HG03571 (cell line): ENCODE results near the gene SVIP.

Experiments used
- ATAC-seq: cut with Tn5 transposase; IDR thresholded peaks from one replicate; pipeline ENCODE4 v1.9.1; 2021; ENCODE audit not compliant: unreplicated experiment

Gene SVIP

GRCh38 chr11:22829231-22830081 is at the start of gene SVIP:
SVIP (minus strand) TSS chr11:22829801; CDS start chr11:22829748, 53 bp downstream.
- peak; percentile 96 for ATAC-seq

- ATAC-seq = no peak
Measured at GRCh38 chr11:22878604-22879003, 49.0 kb upstream of the SVIP start.

- no peak for ATAC-seq
Measured at GRCh38 chr11:22878039-22878438, 48.4 kb upstream of the SVIP start.

- ATAC-seq = peak; percentile 100
Measured at GRCh38 chr11:22875869-22876473, 46.4 kb upstream of the SVIP start.

- ATAC-seq = no peak
Measured at GRCh38 chr11:22869325-22869724, 39.7 kb upstream of the SVIP start.

GRCh38 chr11:22860241-22860640 is 30.6 kb upstream of the SVIP start, which contains the start of gene CCDC179:
CCDC179 (minus strand) TSS chr11:22860474; CDS start chr11:22860421, 53 bp downstream.
- ATAC-seq = no peak

- ATAC-seq = no peak
Measured at GRCh38 chr11:22859756-22860155, 30.2 kb upstream of the SVIP start.

GRCh38 chr11:22851477-22851876 is 21.9 kb upstream of the SVIP start:
- ATAC-seq = no peak

- no peak for ATAC-seq
Measured at GRCh38 chr11:22846726-22847125, 17.1 kb upstream of the SVIP start.

- ATAC-seq = no peak
Measured at GRCh38 chr11:22832315-22833015, 2.9 kb upstream of the SVIP start.

- ATAC-seq = no peak
Measured at GRCh38 chr11:22830082-22830414, 447 bp upstream of the SVIP start.

- no peak for ATAC-seq
Measured at GRCh38 chr11:22828373-22828772, 1.2 kb downstream of the SVIP start.

GRCh38 chr11:22822203-22822602 is 7.4 kb downstream of the SVIP start:
- ATAC-seq = no peak

GRCh38 chr11:22809893-22810292 is 19.7 kb downstream of the SVIP start:
- ATAC-seq = no peak

- ATAC-seq = peak; percentile 27
Measured at GRCh38 chr11:22808571-22809197, 20.9 kb downstream of the SVIP start.

GRCh38 chr11:22807855-22808570 is 21.6 kb downstream of the SVIP start:
- peak; percentile 97 for ATAC-seq

- no peak for ATAC-seq
Measured at GRCh38 chr11:22807391-22807790, 22.2 kb downstream of the SVIP start.

- no peak for ATAC-seq
Measured at GRCh38 chr11:22802861-22803260, 26.7 kb downstream of the SVIP start.

GRCh38 chr11:22800482-22800881 is 29.1 kb downstream of the SVIP start:
- ATAC-seq = no peak

- ATAC-seq = no peak
Measured at GRCh38 chr11:22798901-22799300, 30.7 kb downstream of the SVIP start.

- no peak for ATAC-seq
Measured at GRCh38 chr11:22797047-22797446, 32.6 kb downstream of the SVIP start.
